SH-SY5Y (cell line): ENCODE results near the gene SRRM2.

Experiments
- GATA2 ChIP-seq: IDR thresholded peaks from 2 replicates; pipeline ENCODE4 v1.6.1; 2011; ENCODE audit warnings: mild to moderate bottlenecking, low read depth, low read length
- GATA3 ChIP-seq: IDR thresholded peaks from 2 replicates; pipeline ENCODE4 v1.6.1; 2011; ENCODE audit warnings: low read depth, mild to moderate bottlenecking, low read length, moderate library complexity

DNA sequence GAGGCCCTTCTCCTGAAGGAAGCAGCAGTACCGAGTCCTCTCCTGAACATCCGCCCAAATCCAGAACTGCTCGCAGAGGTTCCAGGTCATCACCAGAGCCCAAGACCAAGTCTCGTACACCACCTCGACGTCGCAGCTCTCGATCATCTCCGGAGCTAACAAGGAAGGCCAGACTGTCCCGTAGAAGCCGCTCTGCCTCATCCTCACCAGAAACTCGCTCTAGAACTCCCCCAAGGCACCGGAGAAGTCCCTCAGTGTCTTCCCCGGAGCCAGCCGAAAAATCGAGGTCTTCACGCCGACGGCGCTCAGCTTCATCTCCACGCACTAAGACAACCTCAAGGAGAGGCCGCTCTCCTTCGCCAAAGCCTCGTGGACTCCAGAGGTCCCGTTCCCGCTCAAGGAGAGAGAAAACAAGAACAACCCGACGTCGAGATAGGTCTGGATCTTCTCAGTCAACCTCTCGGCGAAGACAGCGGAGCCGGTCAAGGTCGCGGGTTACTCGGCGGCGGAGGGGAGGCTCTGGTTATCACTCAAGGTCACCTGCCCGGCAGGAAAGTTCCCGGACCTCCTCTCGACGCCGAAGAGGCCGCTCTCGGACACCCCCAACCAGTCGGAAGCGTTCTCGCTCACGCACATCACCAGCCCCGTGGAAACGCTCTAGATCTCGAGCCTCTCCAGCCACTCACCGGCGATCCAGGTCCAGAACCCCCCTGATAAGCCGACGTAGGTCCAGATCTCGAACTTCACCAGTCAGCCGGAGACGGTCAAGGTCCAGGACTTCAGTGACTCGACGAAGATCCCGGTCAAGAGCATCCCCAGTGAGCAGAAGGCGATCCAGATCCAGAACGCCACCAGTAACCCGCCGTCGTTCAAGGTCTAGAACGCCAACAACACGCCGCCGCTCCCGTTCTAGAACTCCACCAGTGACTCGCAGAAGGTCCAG, 13.3 kb downstream of the SRRM2 start:
- TF ChIP-seq GATA2 = no peak
- no peak for TF ChIP-seq GATA3
